Gastrocnemius medialis (tissue), 4 donors: ENCODE results near the gene FRMD3. TPM values are rescaled to one million over a fixed set of nuclear protein-coding genes. Genes with fewer than 3 reads are reported as not detected.

Source experiments
- ATAC-seq, 2 donors: fragments of 150-250 bp; one replicate each; pipeline ENCODE4 v1.9.1; 2016
- DNase-seq, 2 donors: peaks; one replicate each; pipeline ENCODE4 v3.0.0-alpha.2; 2019
- H3K27ac ChIP-seq, 4 donors: fragments of 200-600 bp; sonication (generic); 1 replicate in 1 of 4; 2 replicates in 3 of 4; pipeline ENCODE4 v1.5.1; 2016 to 2018; ENCODE audit warnings: mild to moderate bottlenecking in 2 of 4, moderate library complexity in 1 of 4
- H3K27me3 ChIP-seq, 3 donors: fragments of 200-600 bp; sonication (generic) in 2 of 3; 1 replicate in 1 of 3; 2 replicates in 2 of 3; pipeline versions ENCODE4 v1.5.1 to v1.6.0; 2016 to 2019; ENCODE audit warnings: mild to moderate bottlenecking in 1 of 3, moderate library complexity in 1 of 3
- H3K36me3 ChIP-seq, 2 donors: fragments of 200-600 bp; sonication (generic) in 1 of 2; one replicate each; pipeline ENCODE4 v1.5.1; 2017 to 2018
- H3K4me1 ChIP-seq, 2 donors: fragments of 200-600 bp; sonication (generic) in 1 of 2; one replicate each; pipeline ENCODE4 v1.5.1; 2016 to 2017; ENCODE audit warnings: mild to moderate bottlenecking in 2 of 2
- H3K4me3 ChIP-seq, 4 donors: fragments of 200-600 bp; sonication (generic) in 3 of 4; 1 replicate in 1 of 4; 2 replicates in 3 of 4; pipeline ENCODE4 v1.5.1; 2016 to 2019; ENCODE audit warnings: mild to moderate bottlenecking in 2 of 4
- H3K9me3 ChIP-seq, 3 donors: fragments of 200-600 bp; sonication (generic) in 2 of 3; 1 replicate in 1 of 3; 2 replicates in 2 of 3; pipeline ENCODE4 v1.5.1; 2016 to 2019
- POLR2A ChIP-seq, 2 donors: fragments of 450-650 bp; IDR thresholded peaks; one replicate each; pipeline ENCODE4 v1.6.1; 2017; ENCODE audit warnings: antibody characterized with exemption in 2 of 2, mild to moderate bottlenecking in 2 of 2, moderate library complexity in 2 of 2
- in situ Hi-C, 4 donors: fragments of 200-750 bp; cut with MboI; loops; one replicate each; pipeline versions ENCODE4 v1.15.0 to v1.8.0; 2017; ENCODE audit warnings: low sequenced_read_pairs in 4 of 4
- intact Hi-C: fragments of 100-400 bp; cut with DNase I; formaldehyde crosslinking; loops from one replicate; pipeline ENCODE4 v1.15.1; 2023; ENCODE audit warnings: low total_unique reads
- total RNA-seq, 4 donors: library from RNA; depleted of rRNA; stranded (reverse); fragments of >200 nt; gene quantifications; one replicate each; pipeline versions ENCODE4 v1.1.0 to v1.2.3, GENCODE V29; 2016
- TF ChIP-seq, protein P1 (sequence below), 5 experiments: fragments of 450-650 bp in 3 of 5; fragments of 200-600 bp in 2 of 5; sonication (generic) in 2 of 5; IDR thresholded peaks in 4 of 5; conservative IDR thresholded peaks in 1 of 5; 1 replicate in 4 of 5; 2 replicates in 1 of 5; pipeline ENCODE4 v1.5.1; 2016 to 2019; ENCODE audit warnings: antibody characterized with exemption in 5 of 5, mild to moderate bottlenecking in 3 of 5, moderate library complexity in 3 of 5

Gene FRMD3
- total RNA-seq, 4 donors from 2014 or later, result 62.3 to 120 (median 94.6) TPM

DNA sequence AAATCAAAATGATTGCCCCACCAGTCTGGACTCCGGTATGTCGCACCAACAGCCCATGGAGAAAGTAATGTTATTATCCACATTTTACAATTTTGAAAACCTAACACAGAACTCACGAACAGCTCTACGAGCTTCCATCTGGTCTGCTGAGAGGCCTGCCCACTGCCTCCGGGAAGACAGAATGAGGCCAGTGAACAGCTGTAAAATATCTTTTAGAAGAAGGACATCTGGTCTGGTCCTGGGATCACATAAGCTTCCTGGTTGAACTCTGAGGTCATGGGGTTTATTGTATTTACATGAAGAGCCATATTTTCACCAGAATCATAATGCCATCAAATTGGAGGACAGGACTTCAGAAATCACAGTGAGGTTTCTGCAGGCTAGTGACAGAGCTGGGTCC is 89.0 kb downstream of the FRMD3 start:
- Histone ChIP-seq H3K27ac (peak overlapping the region in 2 of 4 donors; percentile 10 to 27), H3K36me3 (no peaks in the 10 kb centered on the region), H3K4me1 (no peaks in the 10 kb centered on the region), H3K27me3 (no peaks in the 10 kb centered on the region), H3K4me3 (no peak overlapping the region), H3K9me3 (no peaks in the 10 kb centered on the region)
- in situ Hi-C loops, result no loop called here
- DNase-seq (no peak), ATAC-seq (no peak)
- TF ChIP-seq, protein P1, sequence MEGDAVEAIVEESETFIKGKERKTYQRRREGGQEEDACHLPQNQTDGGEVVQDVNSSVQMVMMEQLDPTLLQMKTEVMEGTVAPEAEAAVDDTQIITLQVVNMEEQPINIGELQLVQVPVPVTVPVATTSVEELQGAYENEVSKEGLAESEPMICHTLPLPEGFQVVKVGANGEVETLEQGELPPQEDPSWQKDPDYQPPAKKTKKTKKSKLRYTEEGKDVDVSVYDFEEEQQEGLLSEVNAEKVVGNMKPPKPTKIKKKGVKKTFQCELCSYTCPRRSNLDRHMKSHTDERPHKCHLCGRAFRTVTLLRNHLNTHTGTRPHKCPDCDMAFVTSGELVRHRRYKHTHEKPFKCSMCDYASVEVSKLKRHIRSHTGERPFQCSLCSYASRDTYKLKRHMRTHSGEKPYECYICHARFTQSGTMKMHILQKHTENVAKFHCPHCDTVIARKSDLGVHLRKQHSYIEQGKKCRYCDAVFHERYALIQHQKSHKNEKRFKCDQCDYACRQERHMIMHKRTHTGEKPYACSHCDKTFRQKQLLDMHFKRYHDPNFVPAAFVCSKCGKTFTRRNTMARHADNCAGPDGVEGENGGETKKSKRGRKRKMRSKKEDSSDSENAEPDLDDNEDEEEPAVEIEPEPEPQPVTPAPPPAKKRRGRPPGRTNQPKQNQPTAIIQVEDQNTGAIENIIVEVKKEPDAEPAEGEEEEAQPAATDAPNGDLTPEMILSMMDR (IDR thresholded peaks at IDR 0.05 in 4 of 5, conservative IDR thresholded peaks at IDR 0.05 in 1 of 5), result no peak
- no peak for TF ChIP-seq POLR2A (IDR thresholded peaks at IDR 0.05)
- intact Hi-C loops, result no loop called here

DNA sequence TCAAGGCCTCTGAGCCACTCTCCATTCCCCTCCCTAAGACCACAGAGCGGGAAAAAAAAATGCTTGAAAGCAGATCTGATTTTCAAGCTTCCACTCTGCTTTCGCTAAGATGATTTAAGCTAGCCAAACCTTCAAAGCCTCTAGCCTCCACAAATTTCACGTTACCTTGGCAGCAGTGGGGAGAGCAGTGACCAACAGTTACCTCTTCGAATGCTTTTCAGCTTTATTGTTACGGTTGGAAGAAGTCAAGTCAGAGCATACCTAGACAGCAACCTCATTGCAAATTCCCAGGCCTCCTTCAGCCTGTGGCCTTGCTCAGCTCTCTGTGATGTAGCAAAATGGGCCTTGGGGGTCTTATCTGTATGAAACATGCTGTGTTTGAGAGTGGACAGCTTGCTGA is 89.6 kb downstream of the FRMD3 start:
- Histone ChIP-seq H3K9me3 (no peaks in the 10 kb centered on the region), H3K4me1 (no peaks in the 10 kb centered on the region), H3K27me3 (no peaks in the 10 kb centered on the region), H3K4me3 (no peak overlapping the region), H3K27ac (peak overlapping the region in 2 of 4 donors; percentile 10 to 27), H3K36me3 (no peaks in the 10 kb centered on the region)
- no peak for TF ChIP-seq POLR2A (IDR thresholded peaks at IDR 0.05)
- TF ChIP-seq, protein P1 (IDR thresholded peaks at IDR 0.05 in 4 of 5, conservative IDR thresholded peaks at IDR 0.05 in 1 of 5), result no peak
- in situ Hi-C loops, result no loop called here
- DNase-seq (no peak), ATAC-seq (no peak)
- intact Hi-C loops, result no loop called here

DNA sequence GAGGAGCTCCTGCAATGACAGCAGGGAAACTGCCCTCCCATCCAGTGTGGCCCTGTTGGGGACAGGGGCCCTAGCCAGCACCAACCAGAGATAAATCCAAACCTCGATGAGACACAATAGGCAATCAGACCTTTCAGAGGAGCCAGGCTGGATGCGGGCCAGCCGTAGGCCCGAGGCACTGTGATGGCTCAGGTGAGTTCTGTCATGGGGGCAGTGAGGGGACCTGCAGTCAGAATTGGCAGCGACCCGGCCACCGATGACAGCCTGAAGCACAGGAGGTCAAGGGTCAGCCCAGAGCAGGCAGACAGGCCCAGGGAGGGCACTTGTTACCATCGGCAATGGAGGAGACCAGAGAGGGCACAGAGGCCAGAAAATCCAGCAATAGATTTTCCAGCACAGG is 90.8 kb downstream of the FRMD3 start:
- Histone ChIP-seq H3K9me3 (no peaks in the 10 kb centered on the region), H3K27ac (peak overlapping the region in 1 of 4 donors; percentile 35), H3K4me1 (no peaks in the 10 kb centered on the region), H3K36me3 (no peaks in the 10 kb centered on the region), H3K27me3 (no peaks in the 10 kb centered on the region), H3K4me3 (no peak overlapping the region)
- intact Hi-C loops, result no loop called here
- in situ Hi-C loops, result no loop called here
- TF ChIP-seq, protein P1 (IDR thresholded peaks at IDR 0.05 in 4 of 5, conservative IDR thresholded peaks at IDR 0.05 in 1 of 5), result no peak
- no peak for TF ChIP-seq POLR2A (IDR thresholded peaks at IDR 0.05)
- ATAC-seq (no peak), DNase-seq (no peak)

DNA sequence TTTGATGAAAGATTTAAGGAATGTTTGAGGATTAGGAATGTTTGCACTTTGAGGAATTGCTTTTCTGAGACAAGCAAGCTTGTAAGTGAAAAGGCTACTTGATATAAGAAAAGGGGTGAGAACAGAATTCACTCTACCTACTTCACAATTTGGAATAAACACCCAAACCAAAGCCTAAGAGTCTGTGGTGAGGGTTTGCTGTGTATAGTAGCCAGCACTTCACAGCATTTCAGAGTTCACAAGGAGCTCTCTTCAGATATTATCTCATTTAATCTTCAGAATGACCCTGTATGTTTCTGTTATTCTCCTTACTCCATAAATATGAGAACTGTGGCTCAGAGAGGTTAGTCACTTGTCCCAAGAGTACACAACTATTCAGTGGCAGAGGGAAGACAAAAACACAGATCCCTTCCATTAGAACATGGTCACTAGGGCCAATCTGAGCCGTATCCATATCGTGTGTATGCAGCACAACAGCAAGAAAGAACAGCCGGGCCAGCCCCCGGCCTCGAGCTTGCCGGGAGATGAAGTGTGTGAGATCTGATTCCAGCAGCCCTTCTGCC is 92.4 kb downstream of the FRMD3 start:
- ATAC-seq (no peak), DNase-seq (no peak)
- no peak overlapping the region for H3K4me3 ChIP-seq
- peak overlapping the region; percentile 19 to 52 (median 32) for H3K27ac ChIP-seq
- H3K9me3 ChIP-seq, result no peaks in the 10 kb centered on the region
- in situ Hi-C loops, result no loop called here
- TF ChIP-seq, protein P1 (IDR thresholded peaks at IDR 0.05 in 4 of 5, conservative IDR thresholded peaks at IDR 0.05 in 1 of 5), result no peak
- no peak for TF ChIP-seq POLR2A (IDR thresholded peaks at IDR 0.05)
- no peaks in the 10 kb centered on the region for H3K27me3 ChIP-seq
- H3K36me3 ChIP-seq, result no peaks in the 10 kb centered on the region
- intact Hi-C loops, result no loop called here
- peaks cover 0 to 4% of the 10 kb centered on the region in 2 donors for H3K4me1 ChIP-seq

DNA sequence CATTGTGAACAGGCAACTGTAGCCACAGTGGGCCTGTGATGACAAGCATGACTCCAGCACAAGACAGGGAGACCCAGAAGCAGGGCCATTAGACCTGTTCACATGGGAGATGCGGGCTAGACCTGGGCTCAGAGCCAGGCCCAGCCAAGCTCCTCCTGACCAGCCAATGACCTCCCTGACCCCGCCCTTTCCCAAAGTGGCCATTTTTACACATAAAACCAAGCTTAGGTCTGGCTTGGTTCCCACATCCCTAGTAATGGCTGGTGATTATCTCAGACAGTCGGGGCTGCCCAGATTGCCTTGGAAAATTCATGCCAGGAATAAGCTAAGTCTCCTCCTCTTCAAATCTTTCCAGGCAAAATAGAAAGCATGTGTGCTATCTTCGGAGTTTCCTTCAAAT is 94.1 kb downstream of the FRMD3 start:
- ATAC-seq (peak in 1 of 2 donors; percentile 46), DNase-seq (no peak)
- no peaks in the 10 kb centered on the region for H3K27me3 ChIP-seq
- H3K36me3 ChIP-seq, result no peaks in the 10 kb centered on the region
- peaks cover 0 to 4% of the 10 kb centered on the region in 2 donors for H3K4me1 ChIP-seq
- intact Hi-C loops, result no loop called here
- peak overlapping the region in 1 of 4 donors; percentile 19 for H3K27ac ChIP-seq
- H3K4me3 ChIP-seq, result no peak overlapping the region
- TF ChIP-seq, protein P1 (IDR thresholded peaks at IDR 0.05 in 4 of 5, conservative IDR thresholded peaks at IDR 0.05 in 1 of 5), result no peak
- in situ Hi-C loops, result no loop called here
- H3K9me3 ChIP-seq, result no peaks in the 10 kb centered on the region
